HL-60 (cell line): ENCODE measurements around the gene HUNK.

Source experiments
- POLR2AphosphoS5 ChIP-seq: IDR thresholded peaks from 2 replicates; pipeline ENCODE4 v1.6.1; 2012; ENCODE audit warnings: low read depth
- TF ChIP-seq, protein P1 (sequence below): IDR thresholded peaks from one replicate; pipeline ENCODE4 v1.5.1; 2011; ENCODE audit warnings: low read length, control low read depth, inconsistent platforms; ENCODE audit not compliant: insufficient read depth

DNA sequence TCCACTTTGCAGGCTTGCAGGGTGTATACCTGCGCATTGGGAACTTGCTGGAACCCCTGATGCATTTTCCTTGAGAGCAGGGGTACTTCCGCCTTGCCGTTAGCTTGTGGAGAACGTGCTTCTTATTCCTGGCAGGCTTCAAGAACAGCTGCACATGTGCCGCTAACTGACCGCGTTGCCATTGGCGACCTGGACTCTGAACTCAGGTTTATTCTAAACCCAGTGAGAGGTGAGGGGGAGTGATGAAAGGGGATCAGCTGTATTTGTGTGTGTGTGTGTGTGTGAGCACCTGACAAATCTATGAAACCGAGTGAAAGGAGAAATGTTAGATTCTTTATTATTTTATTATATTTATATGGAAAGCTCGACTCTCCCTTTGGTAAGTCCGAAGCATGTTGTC is 128.6 kb downstream of the HUNK start:
- TF ChIP-seq, protein P1, sequence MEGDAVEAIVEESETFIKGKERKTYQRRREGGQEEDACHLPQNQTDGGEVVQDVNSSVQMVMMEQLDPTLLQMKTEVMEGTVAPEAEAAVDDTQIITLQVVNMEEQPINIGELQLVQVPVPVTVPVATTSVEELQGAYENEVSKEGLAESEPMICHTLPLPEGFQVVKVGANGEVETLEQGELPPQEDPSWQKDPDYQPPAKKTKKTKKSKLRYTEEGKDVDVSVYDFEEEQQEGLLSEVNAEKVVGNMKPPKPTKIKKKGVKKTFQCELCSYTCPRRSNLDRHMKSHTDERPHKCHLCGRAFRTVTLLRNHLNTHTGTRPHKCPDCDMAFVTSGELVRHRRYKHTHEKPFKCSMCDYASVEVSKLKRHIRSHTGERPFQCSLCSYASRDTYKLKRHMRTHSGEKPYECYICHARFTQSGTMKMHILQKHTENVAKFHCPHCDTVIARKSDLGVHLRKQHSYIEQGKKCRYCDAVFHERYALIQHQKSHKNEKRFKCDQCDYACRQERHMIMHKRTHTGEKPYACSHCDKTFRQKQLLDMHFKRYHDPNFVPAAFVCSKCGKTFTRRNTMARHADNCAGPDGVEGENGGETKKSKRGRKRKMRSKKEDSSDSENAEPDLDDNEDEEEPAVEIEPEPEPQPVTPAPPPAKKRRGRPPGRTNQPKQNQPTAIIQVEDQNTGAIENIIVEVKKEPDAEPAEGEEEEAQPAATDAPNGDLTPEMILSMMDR: no peak
- TF ChIP-seq POLR2AphosphoS5: no peak
